HG03108 (cell line): ENCODE data around the gene RAB3C.
"Not testable (repeated sequence)": the region's sequence is repeated elsewhere in the genome, so short reads cannot be mapped to it uniquely, and the experiment has no call there.

Experiments used
- ATAC-seq: cut with Tn5 transposase; IDR thresholded peaks from one replicate; pipeline ENCODE4 v1.9.1; 2021; ENCODE audit warnings: moderate library complexity; ENCODE audit not compliant: unreplicated experiment

Gene RAB3C

DNA sequence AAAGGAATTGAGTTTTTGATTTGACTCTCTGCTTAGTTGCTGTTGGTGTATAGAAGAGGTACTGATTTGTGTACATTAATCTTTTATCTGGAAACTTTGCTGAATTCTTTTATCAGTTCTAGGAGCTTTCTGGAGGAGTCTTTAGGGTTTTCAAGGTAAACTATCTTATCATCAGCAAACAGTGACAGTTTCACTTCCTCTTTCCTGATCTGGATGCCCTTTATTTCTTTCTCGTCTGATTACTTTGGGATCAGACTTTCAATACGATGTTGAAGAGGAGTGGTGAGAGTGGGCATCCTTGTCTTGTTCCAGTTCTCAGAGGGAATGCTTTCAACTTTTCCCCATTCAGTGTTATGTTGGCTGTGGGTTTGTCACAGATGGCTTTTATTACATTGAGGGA lies 17.7 kb downstream of the RAB3C start:
- not testable (repeated sequence) for ATAC-seq

DNA sequence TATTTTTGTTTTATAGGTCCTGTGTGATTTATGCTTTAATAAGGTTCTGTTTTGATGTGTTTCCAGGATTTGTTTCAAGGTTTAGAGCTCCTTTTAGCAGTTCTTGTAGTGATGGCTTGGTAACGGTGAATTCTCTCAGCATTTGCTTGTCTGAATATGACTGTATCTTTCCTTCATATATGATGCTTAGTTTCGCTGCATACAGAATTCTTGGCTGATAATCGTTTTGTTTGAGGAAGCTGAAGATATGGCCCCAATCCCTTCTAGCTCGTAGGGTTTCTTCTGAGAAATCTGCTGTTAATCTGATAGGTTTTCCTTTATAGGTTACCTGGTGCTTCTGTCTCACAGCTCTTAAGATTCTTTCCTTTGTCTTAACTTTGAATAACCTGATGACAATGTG lies 20.0 kb downstream of the RAB3C start:
- not testable (repeated sequence) for ATAC-seq

DNA sequence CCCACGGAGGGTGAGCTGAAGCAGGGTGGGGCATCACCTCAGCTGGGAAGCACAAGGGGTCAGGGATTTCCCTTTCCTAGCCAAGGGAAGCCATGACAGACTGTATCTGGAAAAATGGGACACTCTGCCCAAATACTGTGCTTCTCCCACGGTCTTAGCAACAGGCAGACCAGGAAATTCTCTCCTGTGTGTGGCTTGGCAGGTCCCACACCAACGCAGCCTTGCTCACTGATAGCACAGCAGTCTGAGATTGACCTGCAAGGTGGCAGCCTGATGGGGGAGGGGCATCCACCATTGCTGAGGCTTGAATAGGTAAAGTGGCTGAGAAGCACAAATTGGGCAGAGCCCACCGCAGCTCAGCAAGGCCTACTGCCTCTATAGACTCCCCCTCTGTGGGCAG lies 23.2 kb downstream of the RAB3C start:
- no peak for ATAC-seq

DNA sequence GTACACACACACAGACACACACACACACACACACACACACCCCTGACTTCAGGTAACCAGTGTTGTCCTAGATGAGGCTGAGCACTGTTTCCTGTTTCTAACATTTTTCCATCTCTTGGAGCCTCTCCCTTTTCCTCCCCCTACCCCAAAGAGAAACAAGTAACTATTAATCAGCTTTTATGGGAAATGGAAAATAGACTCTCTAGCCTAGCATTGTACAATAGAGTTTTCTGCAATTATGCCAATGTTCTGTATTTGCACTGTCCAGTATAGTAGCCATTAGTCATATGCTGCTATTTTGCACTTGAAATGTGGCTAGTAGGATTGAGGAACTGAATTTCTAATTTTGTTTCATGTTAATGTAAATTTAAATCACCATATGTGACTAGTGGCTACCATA lies 33.1 kb downstream of the RAB3C start:
- no peak for ATAC-seq

DNA sequence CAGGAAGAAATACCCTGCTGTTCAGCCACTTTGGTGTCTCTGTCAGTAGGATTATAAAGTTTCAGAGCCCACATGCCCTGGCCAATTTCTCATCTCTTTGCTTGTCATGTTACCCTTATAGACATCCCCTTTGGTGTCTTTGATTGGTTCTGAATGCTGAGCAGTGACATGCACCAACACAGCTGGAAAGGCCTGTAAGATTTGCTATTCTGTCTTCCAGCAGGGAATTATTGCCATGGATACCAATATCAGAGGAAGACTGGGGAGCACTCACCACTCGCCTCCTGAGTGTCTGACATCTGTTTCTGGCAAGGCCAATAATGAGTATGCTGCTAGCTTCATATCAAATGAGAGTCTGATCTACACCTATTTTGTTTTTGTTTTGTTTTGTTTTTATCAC lies 34.4 kb downstream of the RAB3C start:
- ATAC-seq, result no peak

DNA sequence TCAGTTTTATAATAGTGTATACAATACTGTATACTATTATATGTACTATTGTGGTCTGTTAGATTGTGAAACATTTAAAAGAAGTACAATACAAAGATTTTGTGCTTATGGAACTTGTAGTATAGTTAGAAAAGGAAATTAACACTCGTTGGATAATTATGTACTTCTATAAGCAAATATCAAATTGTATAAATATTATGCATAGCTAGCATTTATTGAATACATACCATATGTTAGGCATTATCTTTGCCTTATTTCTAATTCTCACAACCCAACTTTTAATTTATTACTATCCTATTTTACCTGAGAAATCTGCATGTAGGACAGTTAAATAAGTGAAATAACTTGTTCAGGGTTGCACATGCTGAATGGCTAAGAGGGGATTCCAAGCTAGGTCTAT lies 37.5 kb downstream of the RAB3C start:
- ATAC-seq, result no peak

DNA sequence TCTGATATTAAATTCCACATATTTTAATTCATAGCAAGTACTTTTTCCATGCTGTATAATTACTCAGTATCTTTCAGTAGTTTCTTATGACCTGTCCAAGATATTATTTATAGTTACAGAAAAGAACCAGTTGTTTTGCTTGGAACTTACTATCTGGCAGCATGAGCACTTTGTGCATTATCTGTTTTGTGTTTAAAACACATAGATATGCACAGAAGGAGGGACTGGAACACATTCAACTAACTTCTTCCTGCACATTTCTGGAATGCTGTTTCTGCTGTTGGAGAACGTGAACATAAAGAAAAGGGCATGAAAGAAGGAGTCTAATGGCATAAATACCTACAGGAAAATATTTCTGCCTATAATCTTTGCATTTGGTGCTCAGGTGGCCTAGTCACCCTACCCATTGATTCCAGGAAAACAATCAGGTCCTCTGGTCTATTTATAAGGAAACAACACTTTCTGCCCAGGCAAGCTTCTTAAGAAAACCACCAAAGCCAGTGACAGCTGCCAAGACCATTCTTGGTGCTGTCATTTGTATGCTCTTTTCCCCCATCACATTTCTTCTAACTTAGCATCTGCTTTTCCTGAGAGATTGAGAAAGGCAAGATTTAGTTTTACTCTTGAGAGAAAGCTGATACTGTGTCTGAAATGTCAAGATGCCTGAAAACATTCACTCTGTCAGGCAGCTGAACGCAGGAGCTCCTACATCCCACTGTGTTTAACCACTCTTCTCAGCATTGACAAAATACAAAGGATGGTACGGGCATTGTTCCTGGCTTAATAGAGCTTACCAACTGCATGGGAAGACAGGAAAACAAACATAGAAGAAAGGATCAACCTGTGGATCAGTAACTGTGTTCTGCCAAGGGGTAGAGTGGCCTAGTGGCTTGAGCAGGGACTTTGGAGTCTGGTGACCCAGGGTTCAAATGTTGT lies 40.3 kb downstream of the RAB3C start:
- ATAC-seq, result no peak

DNA sequence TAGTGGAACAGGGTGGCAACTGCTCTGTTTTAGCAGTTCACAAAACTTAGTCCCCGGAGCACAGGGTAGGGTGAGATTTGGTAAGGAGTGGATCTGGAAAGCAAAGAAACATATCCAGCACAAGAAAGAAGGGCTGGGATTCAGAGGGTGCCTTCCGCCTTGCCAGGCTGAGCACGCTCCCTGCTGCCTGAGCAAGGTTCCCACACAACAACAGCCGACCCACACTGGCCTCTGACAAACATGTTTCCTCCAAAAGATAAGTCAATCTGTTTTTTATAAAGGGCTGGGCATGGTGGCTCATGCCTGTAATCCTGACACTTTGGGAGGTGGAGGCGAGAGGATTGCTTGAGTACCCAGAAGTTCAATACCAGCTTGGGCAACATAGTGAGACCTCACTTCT lies 45.8 kb downstream of the RAB3C start:
- no peak for ATAC-seq

DNA sequence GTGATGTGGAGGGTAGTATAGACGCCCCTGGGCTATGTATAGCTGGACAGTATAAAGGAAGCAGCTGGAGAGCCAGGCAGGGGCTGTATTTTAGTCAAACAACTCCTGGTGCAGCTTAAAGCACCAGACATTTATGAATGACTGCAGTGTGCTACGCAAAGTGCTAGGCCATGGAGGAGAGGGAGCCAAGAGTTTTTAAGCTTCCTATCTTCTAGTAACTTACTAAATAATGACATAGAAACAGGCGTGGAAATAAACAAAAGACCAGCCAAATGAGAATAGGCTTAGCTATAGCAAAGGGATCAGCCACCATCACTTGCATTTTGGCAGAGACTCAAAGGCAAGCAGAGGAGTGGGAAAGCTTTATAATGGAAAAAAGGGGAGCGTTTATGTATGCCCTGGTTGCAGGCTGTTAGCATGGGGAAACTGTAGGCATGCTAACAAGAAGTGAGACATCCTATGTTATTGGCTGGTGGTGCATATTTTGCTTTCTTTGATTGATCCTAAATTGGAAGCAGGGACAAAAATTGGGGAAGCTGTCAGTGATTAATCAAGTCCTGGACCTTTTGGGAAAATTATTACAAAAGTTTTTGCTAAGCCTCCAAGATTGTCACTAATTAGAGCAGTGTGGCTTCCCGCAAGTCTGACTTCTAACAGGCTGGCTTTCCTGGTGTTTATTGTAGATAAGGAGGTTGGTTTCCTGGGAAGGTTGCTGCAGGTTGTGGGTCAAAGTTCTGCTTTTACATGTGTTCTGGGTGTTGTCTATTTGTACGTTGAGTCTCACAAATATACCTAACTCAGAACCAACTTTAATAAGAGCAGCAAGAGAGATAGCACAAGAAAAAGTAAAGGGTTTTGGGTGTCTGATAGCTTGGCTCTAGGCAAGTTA lies 46.6 kb downstream of the RAB3C start:
- ATAC-seq, result no peak

DNA sequence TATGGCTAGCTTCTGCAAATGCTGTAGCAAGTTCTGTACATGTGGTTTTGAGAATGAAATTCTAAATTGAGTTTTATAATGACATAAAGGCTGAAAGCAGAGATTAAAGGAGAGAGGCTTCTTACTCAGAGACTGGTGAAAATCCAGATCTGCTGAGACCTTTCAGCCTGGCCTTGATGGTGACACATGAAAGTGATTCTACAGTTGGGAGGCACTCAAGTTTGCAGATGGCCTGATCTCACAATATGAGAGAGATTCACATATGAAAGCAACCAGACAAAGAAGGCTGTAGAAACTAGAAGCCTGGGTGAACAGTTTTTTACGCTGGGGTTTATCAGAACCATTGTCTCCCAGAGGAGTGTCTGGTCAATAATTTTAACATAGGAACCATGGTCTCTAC lies 49.0 kb downstream of the RAB3C start:
- ATAC-seq, result no peak

DNA sequence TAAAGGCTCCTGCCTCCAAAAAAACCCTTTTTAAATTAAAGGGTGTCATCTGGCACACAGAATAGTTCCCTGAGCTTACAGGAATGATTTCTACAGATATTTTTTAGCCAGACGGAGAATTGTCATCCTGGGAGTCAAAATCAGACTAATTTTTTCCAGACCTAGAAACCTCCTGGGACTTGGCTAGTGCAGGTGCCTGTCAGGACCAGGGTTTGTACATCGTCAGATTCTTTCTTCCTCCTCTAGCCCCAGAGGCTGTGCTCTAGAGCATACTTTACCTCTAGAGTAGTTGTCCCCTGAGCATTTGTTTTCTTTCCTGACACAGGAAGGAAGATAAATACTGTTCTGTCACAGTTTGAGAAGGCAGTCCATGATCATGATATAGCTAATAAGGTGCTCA lies 52.5 kb downstream of the RAB3C start:
- no peak for ATAC-seq

DNA sequence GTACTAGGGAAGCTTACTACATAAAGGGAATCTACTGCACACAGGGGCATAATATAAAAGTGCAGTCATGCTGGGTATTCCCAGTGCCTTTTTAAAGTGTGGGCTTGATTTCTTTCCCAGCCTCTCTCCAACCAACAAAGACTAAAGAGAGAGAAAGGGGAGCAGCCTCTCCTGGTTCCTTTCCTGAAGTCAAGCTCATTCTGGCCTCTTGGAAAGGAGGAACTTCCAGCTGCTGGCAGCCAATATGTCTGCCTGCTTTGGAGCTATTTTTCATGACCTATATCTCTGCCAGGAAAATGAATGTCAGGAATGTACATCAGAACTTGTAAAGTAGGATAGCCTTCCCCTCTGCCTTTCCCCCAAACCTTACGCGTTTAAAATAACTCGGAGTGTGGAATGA lies 57.1 kb downstream of the RAB3C start:
- ATAC-seq, result no peak

DNA sequence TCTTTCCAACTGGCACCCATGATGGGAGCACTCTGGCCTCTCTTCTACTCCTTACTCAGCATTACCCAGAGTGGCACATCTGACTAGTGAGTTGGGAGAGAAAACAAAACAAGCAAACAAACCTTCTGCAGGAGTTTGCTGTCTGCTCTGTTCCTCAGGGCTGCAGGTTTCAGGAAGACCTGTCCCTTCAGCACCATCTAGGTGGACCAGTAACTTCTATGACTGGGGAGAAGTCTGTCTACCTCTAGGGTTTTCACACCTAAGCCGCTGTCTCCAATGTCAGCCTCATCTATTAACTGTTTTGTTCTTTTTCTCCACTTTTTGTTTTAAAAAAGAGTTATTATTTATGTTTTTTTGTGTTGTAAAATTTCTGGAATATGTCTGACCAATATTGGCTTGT lies 58.7 kb downstream of the RAB3C start:
- no peak for ATAC-seq

DNA sequence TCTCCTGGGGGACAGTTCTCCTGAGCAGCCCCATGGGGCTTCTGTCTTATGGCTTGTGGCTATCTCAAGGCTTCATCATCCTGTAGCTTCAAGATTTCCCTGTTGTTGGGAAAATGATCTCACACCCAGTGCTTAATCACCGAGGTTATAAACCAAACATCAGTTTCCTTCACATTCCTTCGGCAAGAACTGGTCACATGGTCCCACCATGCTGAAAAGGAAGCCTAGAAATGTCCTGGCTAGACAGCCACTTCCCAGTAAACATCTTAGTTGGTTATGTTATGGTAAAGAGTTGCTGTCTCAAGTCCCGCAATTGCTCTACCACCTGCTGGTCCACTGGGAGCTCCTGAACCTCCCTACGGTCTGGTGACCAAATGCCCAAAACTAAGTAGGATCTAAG lies 66.0 kb downstream of the RAB3C start:
- ATAC-seq, result no peak

DNA sequence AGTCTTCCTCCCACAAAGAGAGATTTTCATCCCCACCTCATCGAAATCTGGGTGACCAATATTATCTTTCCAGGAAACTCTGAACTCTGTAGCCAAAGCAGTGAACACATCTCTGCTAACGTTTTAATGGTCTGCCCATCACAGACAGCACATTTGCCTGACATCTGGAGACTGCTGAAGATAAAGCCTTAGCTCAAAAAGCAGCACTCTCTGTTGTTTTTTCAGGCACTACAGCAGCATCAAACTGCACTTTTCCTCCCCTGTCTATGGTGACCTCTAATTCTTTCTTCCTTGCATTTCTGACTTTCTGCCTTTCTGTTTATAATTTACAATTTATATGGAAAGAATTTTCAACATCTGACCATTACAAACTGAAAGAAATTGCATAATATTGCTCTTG lies 66.8 kb downstream of the RAB3C start:
- no peak for ATAC-seq

DNA sequence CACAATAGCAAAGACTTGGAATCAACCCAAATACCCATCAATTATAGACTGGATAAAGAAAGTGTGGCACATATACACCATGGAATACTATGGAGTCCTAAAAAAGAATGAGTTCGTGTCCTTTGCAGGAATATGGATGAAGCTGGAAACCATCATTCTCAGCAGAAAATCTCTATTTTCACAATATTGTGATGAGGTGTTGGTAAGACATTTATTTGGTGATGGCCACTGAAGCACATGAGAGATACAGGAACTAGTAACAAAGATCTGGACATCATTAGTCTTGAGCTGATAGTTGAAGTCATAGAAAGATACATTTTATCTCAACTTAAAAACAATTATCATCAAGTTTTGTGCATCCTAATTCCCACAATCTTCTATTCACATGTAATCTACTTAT lies 70.6 kb downstream of the RAB3C start:
- no peak for ATAC-seq

DNA sequence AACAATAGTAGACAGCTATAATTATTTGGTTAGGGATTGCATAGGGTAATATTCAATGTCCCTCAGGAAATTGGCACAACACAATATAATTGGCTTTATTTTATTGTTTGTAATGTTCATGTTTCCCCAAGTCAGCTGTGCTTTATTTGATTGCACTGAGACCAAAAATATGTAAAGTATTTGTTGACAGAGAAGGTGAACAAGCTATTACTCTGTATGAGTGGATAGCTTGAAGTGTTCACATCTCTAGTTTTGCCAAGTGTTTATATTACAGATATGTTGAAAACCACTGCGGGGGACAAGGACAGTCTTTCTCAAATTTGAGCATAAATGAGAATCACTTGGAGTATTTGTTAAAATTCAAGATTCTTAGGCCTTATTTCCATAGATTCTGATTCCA lies 83.3 kb downstream of the RAB3C start:
- no peak for ATAC-seq

DNA sequence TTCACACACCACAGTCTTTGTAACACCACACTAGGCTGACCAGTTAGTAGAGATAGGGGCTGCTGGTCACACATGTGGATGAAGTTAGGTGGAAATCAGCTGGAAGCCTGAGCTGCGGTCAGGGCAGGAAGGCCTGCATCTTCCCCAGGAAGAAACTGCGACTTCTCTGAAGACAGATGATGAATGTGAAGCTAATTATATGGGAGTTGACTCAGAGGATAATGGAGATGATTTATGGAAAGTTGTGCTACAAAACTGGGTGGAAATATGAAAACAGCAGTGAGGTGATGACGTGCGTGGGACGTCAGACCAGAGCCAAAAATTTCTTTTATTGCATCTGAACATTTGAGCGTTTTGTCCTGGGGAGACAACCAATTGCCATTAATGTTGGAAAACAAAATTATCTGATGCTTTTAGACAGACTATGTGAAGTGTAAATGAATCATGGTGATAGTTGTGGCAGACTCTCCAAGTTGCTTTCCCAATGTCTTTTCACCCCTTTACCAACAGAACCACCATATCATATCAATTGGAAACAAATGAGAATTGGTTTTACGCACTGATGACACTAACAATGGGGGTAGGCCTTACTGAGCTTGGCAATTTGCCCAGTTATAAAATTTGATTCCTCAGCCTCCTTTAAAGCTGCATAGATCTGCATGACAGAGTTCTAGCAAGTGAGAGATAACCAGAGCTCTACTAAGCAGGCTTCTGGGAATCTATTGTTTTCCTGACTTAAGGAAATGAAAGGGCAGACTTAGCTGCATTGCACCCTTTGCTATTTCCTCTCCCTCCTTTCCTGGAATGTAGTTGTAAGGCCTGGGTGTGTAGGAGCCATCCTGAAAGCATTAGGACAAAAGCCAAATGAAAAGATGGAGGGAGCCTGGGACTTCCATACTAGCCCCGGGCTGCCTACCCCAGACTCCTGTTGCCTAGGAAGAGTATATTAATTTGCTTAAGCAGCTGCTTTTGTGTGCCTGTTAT lies 84.0 kb downstream of the RAB3C start:
- no peak for ATAC-seq

DNA sequence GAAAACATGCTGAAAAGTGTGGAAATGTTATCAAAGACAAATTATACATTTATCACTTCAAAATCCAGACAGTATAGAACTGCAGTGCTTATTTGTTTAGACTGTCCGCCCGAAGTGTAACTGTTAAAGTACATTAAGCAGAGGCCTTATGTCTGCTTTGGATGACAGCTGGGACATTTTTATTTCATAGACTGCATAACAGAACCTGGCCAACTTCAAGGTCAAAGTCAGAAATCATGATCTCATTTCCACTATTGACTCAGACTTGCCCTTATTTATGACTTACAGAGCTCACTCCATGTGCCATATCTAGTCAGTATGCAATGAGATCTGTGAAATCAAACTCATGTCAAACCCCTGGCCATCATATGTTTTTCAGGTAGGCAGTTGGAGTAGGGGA lies 87.7 kb downstream of the RAB3C start:
- no peak for ATAC-seq

DNA sequence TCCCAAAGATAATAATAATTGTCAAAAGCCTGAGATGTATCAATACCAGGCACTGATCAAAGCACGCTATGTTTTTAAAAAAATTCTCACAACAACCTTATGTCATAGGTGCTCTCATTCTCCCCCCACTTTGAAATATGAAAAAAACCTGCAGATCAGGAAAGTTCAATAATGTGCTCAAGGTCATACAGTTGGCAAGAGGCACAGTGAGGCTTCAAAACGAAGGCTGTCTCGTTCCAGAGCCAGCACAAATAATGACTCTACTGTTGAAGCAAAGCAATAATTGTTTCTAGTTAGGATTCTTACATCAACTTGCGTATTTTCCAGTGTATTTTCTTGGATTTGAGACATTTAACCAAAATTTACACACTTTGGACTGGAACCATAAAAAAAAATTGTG lies 88.3 kb downstream of the RAB3C start:
- ATAC-seq, result no peak

DNA sequence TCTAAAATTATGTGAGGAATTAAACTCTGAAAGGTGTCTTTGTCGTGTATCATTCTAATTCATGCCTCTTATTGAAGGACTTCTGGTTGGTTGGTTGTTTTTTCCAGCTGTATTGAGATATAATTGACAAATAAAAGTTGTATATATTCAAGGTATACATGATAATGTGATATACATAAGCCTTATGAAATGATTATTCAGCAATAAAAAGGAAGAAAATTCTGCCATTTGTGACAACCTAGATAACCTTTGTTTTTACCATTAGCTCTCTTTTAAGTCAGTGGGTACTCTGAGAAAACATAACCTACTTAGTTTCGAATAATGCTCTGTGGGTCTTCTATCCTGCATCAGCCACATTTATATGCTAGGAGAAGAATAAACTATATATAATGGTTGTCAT lies 89.6 kb downstream of the RAB3C start:
- no peak for ATAC-seq
